Lung (tissue), 12 donors: ENCODE measurements around the gene NISCH. TPM values are rescaled to one million over a fixed set of nuclear protein-coding genes. Genes with fewer than 3 reads are reported as not detected.

ENCODE experiments used
- ATAC-seq: fragments of 200-7000 bp; cut with Tn5 transposase; one replicate; pipeline ENCODE4 v1.9.1; 2020; ENCODE audit warnings: moderate number of reproducible peaks; ENCODE audit not compliant: insufficient read depth, low FRiP score
- DNase-seq, 3 donors: peaks; one replicate each; pipeline ENCODE4 v3.0.0-alpha.2; 2013 to 2017
- H3K27ac ChIP-seq, 2 donors: one replicate each; pipeline ENCODE4 v1.5.1; 2013; ENCODE audit warnings: mild to moderate bottlenecking in 2 of 2, moderate library complexity in 2 of 2, control low read depth in 1 of 2, inconsistent platforms in 1 of 2, low read depth in 1 of 2, low read length in 1 of 2
- H3K27me3 ChIP-seq, 3 donors: one replicate each; pipeline ENCODE4 v1.5.1; 2013; ENCODE audit warnings: low read length in 2 of 3; ENCODE audit not compliant: control insufficient read depth in 3 of 3, insufficient read depth in 3 of 3
- H3K36me3 ChIP-seq, 4 donors: one replicate each; pipeline ENCODE4 v1.5.1; 2013; ENCODE audit warnings: low read length in 4 of 4, mild to moderate bottlenecking in 1 of 4, moderate library complexity in 1 of 4; ENCODE audit not compliant: control insufficient read depth in 4 of 4, insufficient read depth in 4 of 4
- H3K4me1 ChIP-seq, 5 donors: one replicate each; pipeline ENCODE4 v1.5.1; 2013; ENCODE audit warnings: low read length in 5 of 5, mild to moderate bottlenecking in 2 of 5, moderate library complexity in 1 of 5; ENCODE audit not compliant: control insufficient read depth in 5 of 5, insufficient read depth in 5 of 5
- H3K4me3 ChIP-seq: one replicate; pipeline ENCODE4 v1.5.1; 2013; ENCODE audit warnings: mild to moderate bottlenecking, control low read depth, moderate library complexity
- H3K9ac ChIP-seq, 2 donors: one replicate each; pipeline ENCODE4 v1.5.1; 2013; ENCODE audit warnings: low read length in 2 of 2, control low read depth in 1 of 2; ENCODE audit not compliant: insufficient read depth in 1 of 2
- H3K9me3 ChIP-seq, 4 donors: one replicate each; pipeline ENCODE4 v1.5.1; 2013; ENCODE audit warnings: low read length in 3 of 4, mild to moderate bottlenecking in 1 of 4, moderate library complexity in 1 of 4; ENCODE audit not compliant: control insufficient read depth in 4 of 4, insufficient read depth in 3 of 4
- CTCF ChIP-seq: IDR thresholded peaks from 2 replicates; pipeline ENCODE4 v1.5.1; 2012; ENCODE audit warnings: mild to moderate bottlenecking; ENCODE audit errors: control extremely low read depth, extremely low read depth
- WGBS, 2 donors: extraction: QIAGEN DNeasy Blood & Tissue Kit; methylation state at CpG; one replicate each; pipeline ENCODE4 v1.1.7; 2013; 5-methylcytosine and 5-hydroxymethylcytosine counted together
- polyA plus RNA-seq, 2 donors: library from polyadenylated mRNA; stranded (reverse); fragments of 200-250 nt; gene quantifications; one replicate each; pipeline ENCODE4 v1.2.1, GENCODE V29; 2013
- total RNA-seq, 2 donors: library from RNA; depleted of rRNA in 1 of 2; stranded (reverse); fragments of >200 nt in 1 of 2; gene quantifications; one replicate each; pipeline ENCODE4 v1.2.1, GENCODE V29; 2014 to 2021
- donor health status: control.
- donor health status: control.
- donor health status: Bipolar disorder and iron deficiency.
- donor health status: healthy.
- donor health status: DM: yes; HTN: yes; CAD: no.

The NISCH gene
- total and polyA plus RNA-seq, 4 donors: 37.8 to 127 (median 63.7) TPM

GRCh38 chr3:52527732-52528585 lies 72.6 kb downstream of the NISCH start:
- WGBS, 2 donors: 83 to 89% methylated on average over 18 of the region's 18 CpGs
- ATAC-seq (no peak), DNase-seq (peak; percentile 45 to 72 (median 57))
- H3K27me3 ChIP-seq: no peaks in the 10 kb centered on the region
- H3K9me3 ChIP-seq: no peaks in the 10 kb centered on the region
- peak overlapping the region in 1 of 2 donors; percentile 33 for H3K27ac ChIP-seq
- H3K4me3 ChIP-seq: no peak overlapping the region
- H3K9ac ChIP-seq: no peak overlapping the region
- peaks cover 0 to 37% (median 22%) of the 10 kb centered on the region in 4 donors for H3K36me3 ChIP-seq
- peaks cover 21 to 80% (median 33%) of the 10 kb centered on the region in 5 donors for H3K4me1 ChIP-seq
- TF ChIP-seq CTCF: no peak

GRCh38 chr3:52528586-52529375 lies 73.4 kb downstream of the NISCH start:
- WGBS, 2 donors: 90 to 93% methylated on average over 25 of the region's 25 CpGs
- TF ChIP-seq CTCF: no peak
- DNase-seq (peak; percentile 18 to 31 (median 23)), ATAC-seq (no peak)
- Histone ChIP-seq H3K9me3 (no peaks in the 10 kb centered on the region), H3K27ac (peak overlapping the region in 1 of 2 donors; percentile 9), H3K4me3 (no peak overlapping the region), H3K4me1 (peaks cover 21 to 80% (median 33%) of the 10 kb centered on the region in 5 donors), H3K9ac (peak overlapping the region in 1 of 2 donors; percentile 9), H3K27me3 (no peaks in the 10 kb centered on the region), H3K36me3 (peaks cover 0 to 36% (median 18%) of the 10 kb centered on the region in 4 donors)

- Histone ChIP-seq H3K4me3 (no peak overlapping the region), H3K4me1 (peaks cover 20 to 81% (median 29%) of the 10 kb centered on the region in 5 donors), H3K9me3 (no peaks in the 10 kb centered on the region), H3K9ac (peak overlapping the region in 1 of 2 donors; percentile 9), H3K27me3 (no peaks in the 10 kb centered on the region), H3K27ac (peak overlapping the region; percentile 18 to 69), H3K36me3 (peaks cover 0 to 27% (median 11%) of the 10 kb centered on the region in 4 donors)
- TF ChIP-seq CTCF: no peak
- peak; percentile 77 to 91 (median 80) for DNase-seq
- WGBS, 2 donors: 63 to 74% methylated on average over 12 of the region's 12 CpGs
- ATAC-seq: no peak
Measured at GRCh38 chr3:52529376-52530333, 74.3 kb downstream of the NISCH start.
